GM23248 (cell line): Measurements from ENCODE around the gene FAM168A.

ENCODE experiments used
- EZH2 ChIP-seq: fragments of 200-600 bp; sonication (generic); IDR thresholded peaks from 2 replicates; pipeline ENCODE4 v1.6.1; 2018; ENCODE audit warnings: antibody characterized with exemption, mild to moderate bottlenecking; ENCODE audit not compliant: insufficient read depth, poor library complexity, severe bottlenecking
- EZH2phosphoT487 ChIP-seq: fragments of 200-600 bp; sonication (generic); IDR thresholded peaks from 2 replicates; pipeline ENCODE4 v1.6.1; 2018; ENCODE audit warnings: antibody characterized with exemption, moderate library complexity, mild to moderate bottlenecking, low read depth; ENCODE audit not compliant: insufficient read depth

DNA sequence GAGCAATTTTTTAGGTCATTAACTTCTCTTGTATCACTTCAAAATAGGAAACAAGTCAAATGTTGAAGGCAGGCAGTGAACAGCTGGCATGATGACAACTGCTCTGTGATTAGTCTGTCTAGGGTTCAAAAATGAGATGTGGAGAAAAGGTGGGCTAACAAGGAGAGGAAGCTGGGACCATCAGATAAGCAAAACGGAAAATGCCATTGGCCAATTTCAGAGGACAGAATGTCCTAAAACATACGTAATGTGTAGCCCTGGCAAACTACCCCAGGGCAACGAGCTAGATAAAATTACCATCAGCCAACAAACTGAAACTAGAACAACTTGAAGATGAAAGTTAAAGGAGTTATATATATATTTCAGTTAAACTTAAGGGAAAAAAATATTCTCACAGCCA, 128.5 kb downstream of the FAM168A start:
- TF ChIP-seq EZH2: no peak
- no peak for TF ChIP-seq EZH2phosphoT487
